GM10266 (cell line): ENCODE results near the gene GZMH.

Experiments
- DNase-seq: peaks from one replicate; pipeline ENCODE4 v3.0.0; 2012; ENCODE audit errors: extremely low spot score
- CTCF ChIP-seq: IDR thresholded peaks from 2 replicates; pipeline ENCODE4 v1.5.1; 2012; ENCODE audit warnings: mild to moderate bottlenecking, low read depth; ENCODE audit not compliant: control insufficient read depth, insufficient read depth; ENCODE audit errors: missing control alignments

Gene GZMH

GRCh38 chr14:24631749-24632335 lies 22.4 kb upstream of the GZMH start:
- DNase-seq, result no peak
- TF ChIP-seq CTCF, result no peak

- no peak for DNase-seq
Observed at GRCh38 chr14:24630872-24631477, 21.5 kb upstream of the GZMH start.

GRCh38 chr14:24630087-24630871 lies 20.8 kb upstream of the GZMH start:
- TF ChIP-seq CTCF, result no peak
- no peak for DNase-seq

More at GRCh38 chr14:24630872-24631477, 21.5 kb upstream of the GZMH start:
- no peak for TF ChIP-seq CTCF

- DNase-seq, result no peak
- TF ChIP-seq CTCF, result no peak
Observed at GRCh38 chr14:24629521-24629920, 20.0 kb upstream of the GZMH start.

GRCh38 chr14:24613747-24614146 lies 4.3 kb upstream of the GZMH start:
- TF ChIP-seq CTCF, result no peak
- DNase-seq, result no peak

- DNase-seq, result no peak
- no peak for TF ChIP-seq CTCF
Observed at GRCh38 chr14:24613241-24613640, 3.8 kb upstream of the GZMH start.

- DNase-seq, result no peak
- TF ChIP-seq CTCF, result no peak
Observed at GRCh38 chr14:24612196-24612595, 2.7 kb upstream of the GZMH start.
